DLD1 (cell line): ENCODE measurements around the gene TMEM267.
"Not testable (repeated sequence)": the region's sequence is repeated elsewhere in the genome, so short reads cannot be mapped to it uniquely, and the experiment has no call there.

Source experiments
- in situ Hi-C: cut with HindIII; loops from 2 replicates; pipeline ENCODE4 v1.10.0; 2017; ENCODE audit warnings: low sequenced_read_pairs

Gene TMEM267

GRCh38 chr5:43483298-43484105, at the start of gene TMEM267:
Gene TMEM267, minus strand, starts transcription at chr5:43483865. Its CDS starts 29,896 bp downstream, at chr5:43453969.
- in situ Hi-C loops: no loop called here

GRCh38 chr5:43530648-43531047, 47.0 kb upstream of the TMEM267 start:
- in situ Hi-C loops: no loop called here

DNA sequence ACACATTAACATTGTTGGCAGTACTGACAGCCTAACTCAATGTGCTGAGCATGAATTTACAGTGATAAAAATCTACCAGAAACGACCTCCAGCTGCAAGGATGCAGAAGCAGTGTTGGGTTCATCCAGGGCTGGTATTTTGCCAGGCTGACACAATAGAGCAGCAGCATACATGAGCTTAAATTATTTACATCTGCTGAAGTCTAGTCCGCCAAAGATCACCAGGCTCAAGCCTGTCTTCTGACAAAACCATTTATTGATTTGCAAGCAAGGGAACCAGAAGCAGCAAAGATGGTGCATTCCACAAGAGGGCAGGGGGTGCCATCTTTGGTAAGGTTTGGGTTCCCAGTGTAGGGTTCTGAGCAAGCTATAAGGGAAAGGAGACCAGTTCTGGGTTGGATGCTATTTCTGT, 40.0 kb upstream of the TMEM267 start:
- in situ Hi-C loops: no loop called here

GRCh38 chr5:43520615-43521014, 37.0 kb upstream of the TMEM267 start:
- in situ Hi-C loops: no loop called here

GRCh38 chr5:43515678-43516048, 32.0 kb upstream of the TMEM267 start:
- in situ Hi-C loops: no loop called here

GRCh38 chr5:43514816-43515677, 31.4 kb upstream of the TMEM267 start, which contains the start of gene C5orf34:
Gene C5orf34, minus strand, starts transcription at chr5:43515148. Its CDS starts 5,809 bp downstream, at chr5:43509339.
- in situ Hi-C loops: no loop called here

DNA sequence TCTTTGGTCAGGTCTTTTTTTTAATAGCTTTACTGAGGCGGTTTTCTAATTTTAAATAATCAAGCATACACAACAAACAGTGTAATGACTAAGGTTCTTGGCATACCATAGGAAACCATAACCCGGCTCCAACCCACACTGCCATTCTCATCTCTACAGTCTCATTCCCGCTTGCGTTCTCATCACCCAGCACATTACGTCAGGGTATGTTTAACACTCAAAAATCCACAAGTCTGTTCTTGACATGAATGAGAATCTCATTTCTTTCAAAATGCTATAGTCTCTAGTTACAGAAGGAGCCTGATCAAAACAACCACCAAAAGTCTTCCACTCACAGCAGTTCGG, 30.8 kb upstream of the TMEM267 start:
- in situ Hi-C loops: no loop called here

GRCh38 chr5:43514025-43514424, 30.4 kb upstream of the TMEM267 start:
- in situ Hi-C loops: no loop called here

- in situ Hi-C loops: not testable (repeated sequence)
These were observed 27.4 kb upstream of the TMEM267 start for GRCh38 chr5:43511062-43511461.

DNA sequence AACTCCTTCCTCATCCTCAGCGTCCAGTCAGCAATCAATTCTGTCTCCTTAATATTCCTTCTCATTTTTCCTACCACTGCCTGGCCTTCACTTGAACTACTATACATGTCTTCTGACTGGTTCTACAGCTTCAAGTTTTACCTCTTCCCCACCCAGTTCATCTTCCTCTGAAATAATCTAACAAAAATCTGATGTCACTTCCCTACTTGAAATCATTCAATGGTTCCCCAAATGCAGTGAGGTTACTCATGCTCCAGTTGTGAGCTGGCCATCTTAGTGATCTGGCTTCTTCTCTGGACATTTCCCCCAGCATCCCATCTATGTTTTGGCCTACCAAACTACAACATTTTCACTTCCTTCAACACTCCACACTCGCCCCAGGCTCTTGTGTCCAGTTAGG, 14.9 kb upstream of the TMEM267 start:
- in situ Hi-C loops: no loop called here

DNA sequence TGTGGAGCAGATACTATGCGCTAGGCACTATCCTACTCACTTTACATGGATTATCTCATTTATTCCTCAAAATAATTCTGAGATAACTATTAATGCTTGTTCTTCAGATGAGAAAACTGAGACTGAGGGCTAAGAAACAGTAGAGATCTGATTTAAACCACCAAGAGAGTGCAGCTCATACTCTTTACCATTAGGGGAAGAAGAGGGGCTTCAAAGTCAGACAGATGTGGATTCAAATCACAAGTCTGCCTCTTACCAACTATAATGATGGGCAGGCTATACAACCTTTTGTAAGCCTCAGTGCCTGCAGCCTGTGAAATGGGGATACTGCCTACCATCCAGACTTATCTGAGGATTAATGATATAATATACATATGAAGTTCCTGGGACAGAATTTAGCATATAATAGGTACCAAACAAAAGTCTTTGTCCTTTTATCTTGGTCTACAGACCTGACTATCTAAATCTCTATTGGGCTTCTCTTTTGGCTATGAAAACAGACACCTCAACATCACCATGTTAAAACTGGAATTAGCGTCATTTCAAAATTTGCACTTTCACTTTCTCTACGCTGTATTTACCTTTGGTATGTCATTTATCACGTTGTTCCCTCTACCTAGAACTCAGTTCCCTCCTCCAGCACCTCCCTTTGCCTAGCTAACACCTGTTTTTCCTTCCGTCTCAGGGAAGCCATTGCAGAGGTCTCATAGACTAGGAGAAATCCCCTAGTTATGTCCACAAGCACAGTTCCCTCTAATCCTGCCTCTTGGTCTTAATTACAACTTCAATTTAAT, 13.8 kb upstream of the TMEM267 start:
- in situ Hi-C loops: no loop called here

GRCh38 chr5:43491326-43491725, 7.7 kb upstream of the TMEM267 start:
- in situ Hi-C loops: no loop called here

DNA sequence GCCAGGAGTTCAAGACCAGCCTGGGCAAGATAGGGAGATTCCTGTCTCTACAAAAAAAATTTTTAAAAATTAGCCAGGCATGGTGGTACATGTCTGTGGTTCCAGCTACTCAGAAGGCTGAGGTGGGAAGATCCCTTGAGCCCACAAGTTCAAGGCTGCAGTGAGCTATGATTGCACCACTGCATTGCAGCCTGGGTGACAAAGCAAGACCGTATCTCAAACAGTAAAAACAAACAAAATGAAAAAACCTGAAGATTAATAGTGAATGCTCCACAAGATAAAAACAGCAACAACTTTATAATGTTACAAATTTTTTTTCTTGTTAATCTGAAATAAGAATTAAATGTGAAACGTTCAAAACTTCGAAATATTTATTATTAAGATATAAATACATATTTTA, 2.7 kb upstream of the TMEM267 start:
- in situ Hi-C loops: no loop called here

GRCh38 chr5:43485406-43485805, 1.7 kb upstream of the TMEM267 start:
- in situ Hi-C loops: no loop called here

- in situ Hi-C loops: no loop called here
These were observed 613 bp upstream of the TMEM267 start for GRCh38 chr5:43484106-43484849.

GRCh38 chr5:43482490-43483297, 971 bp downstream of the TMEM267 start:
- in situ Hi-C loops: no loop called here

DNA sequence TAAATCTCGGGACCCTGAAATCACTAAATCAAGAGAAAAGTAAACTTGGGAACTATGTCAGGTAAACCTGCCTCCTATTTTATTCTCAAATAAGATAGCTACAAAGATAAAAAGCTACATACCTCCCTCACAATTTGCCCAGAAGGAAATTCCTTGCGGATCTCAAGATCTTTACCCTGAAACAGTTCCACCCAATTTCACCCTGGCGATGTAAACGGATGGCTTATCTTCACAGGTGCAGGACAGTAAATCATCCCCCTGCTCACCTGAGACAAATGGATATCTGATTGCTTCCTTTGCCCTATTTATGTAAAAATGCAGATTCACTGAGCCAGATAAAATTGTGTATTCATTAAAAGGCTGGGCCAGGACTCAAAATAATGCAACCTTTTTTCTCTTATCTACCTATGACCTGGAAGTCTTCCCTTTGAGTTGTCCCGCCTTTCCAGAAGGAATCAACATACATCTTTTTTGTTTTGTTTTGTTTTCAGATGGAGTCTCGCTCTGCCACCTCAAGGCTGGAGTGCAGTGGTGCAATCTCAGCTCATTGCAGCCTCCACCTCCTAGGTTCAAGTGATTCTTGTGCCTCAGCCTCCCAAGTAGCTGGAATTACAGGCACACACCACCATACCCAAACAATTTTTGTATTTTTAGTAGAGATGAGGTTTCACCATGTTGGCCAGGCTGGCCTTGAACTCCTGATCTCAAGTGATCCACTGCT, 13.8 kb downstream of the TMEM267 start:
- in situ Hi-C loops: no loop called here

DNA sequence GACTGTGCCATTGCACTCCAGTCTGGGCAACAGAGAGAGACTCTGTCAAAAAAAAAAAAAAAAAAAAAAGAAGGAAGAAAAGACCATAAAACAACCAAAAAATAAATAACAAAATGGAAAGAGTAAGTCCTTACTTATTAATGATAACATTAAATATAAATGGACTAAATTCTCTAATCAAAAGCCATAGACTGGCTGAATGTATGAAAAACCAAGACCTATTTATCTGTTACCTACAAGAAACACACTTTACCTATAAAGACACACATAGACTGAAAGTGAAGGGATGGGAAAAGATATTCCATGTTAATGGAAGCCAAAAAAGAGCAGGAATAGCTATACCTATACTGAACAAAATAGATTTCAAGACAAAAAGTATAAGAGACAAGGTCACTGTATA, 16.6 kb downstream of the TMEM267 start:
- in situ Hi-C loops: no loop called here

- in situ Hi-C loops: not testable (repeated sequence)
These were observed 18.2 kb downstream of the TMEM267 start for GRCh38 chr5:43465455-43465854.
